Karpas-422 (cell line): ENCODE results near the gene NPC1L1. TPM values are rescaled to one million over a fixed set of nuclear protein-coding genes. Genes with fewer than 3 reads are reported as not detected.
A peak's percentile ranks its signal among the peaks of the same experiment; 100 is the strongest.
"Not testable (repeated sequence)": the region's sequence is repeated elsewhere in the genome, so short reads cannot be mapped to it uniquely, and the experiment has no call there.

ENCODE experiments used
- DNase-seq: peaks from one replicate; pipeline ENCODE4 v3.0.0-alpha.2; 2015
- H2AFZ ChIP-seq: fragments of 200-600 bp; sonication (generic); 2 replicates; pipeline ENCODE4 v1.6.1; 2014; ENCODE audit warnings: antibody characterized with exemption, low read length, mixed read lengths
- H3K27ac ChIP-seq: fragments of 200-600 bp; sonication (generic); 2 replicates; pipeline ENCODE4 v1.5.1; 2014; ENCODE audit warnings: mild to moderate bottlenecking, low read length, moderate library complexity
- H3K27me3 ChIP-seq: fragments of 200-600 bp; sonication (generic); 2 replicates; pipeline ENCODE4 v1.6.1; 2014; ENCODE audit warnings: low read length, mixed read lengths
- H3K36me3 ChIP-seq: fragments of 200-600 bp; sonication (generic); 2 replicates; pipeline ENCODE4 v1.6.1; 2014; ENCODE audit warnings: low read length, mixed read lengths; ENCODE audit not compliant: insufficient read depth
- H3K4me1 ChIP-seq: fragments of 200-600 bp; sonication (generic); 2 replicates; pipeline ENCODE4 v1.6.1; 2014; ENCODE audit warnings: mild to moderate bottlenecking, low read length, mixed read lengths
- H3K4me2 ChIP-seq: fragments of 200-600 bp; sonication (generic); 2 replicates; pipeline ENCODE4 v1.6.1; 2014; ENCODE audit warnings: low read length, low read depth, mild to moderate bottlenecking; ENCODE audit not compliant: poor library complexity, severe bottlenecking
- H3K4me3 ChIP-seq: fragments of 200-600 bp; sonication (generic); 2 replicates; pipeline ENCODE4 v1.5.1; 2014; ENCODE audit warnings: mild to moderate bottlenecking, antibody characterized with exemption, low read length, mixed read lengths
- H3K79me2 ChIP-seq: fragments of 200-600 bp; sonication (generic); 2 replicates; pipeline ENCODE4 v1.6.1; 2014; ENCODE audit warnings: mild to moderate bottlenecking, low read length, mixed read lengths
- H3K9ac ChIP-seq: fragments of 200-600 bp; sonication (generic); 2 replicates; pipeline ENCODE4 v1.6.0; 2014; ENCODE audit warnings: low read length
- H3K9me2 ChIP-seq: fragments of 200-600 bp; sonication (generic), shearing (Covaris generic); replicated peaks from 2 replicates; pipeline ENCODE4 v1.6.0; 2014; ENCODE audit warnings: mild to moderate bottlenecking, low read length, moderate library complexity; ENCODE audit not compliant: insufficient read depth
- H3K9me3 ChIP-seq: fragments of 300-700, 200-600 bp; sonication (generic); 2 replicates; pipeline ENCODE4 v1.6.1; 2014; ENCODE audit warnings: low read length, mixed read lengths
- H4K20me1 ChIP-seq: fragments of 200-600 bp; sonication (generic); 2 replicates; pipeline ENCODE4 v1.6.1; 2014; ENCODE audit warnings: mild to moderate bottlenecking, antibody characterized with exemption, low read length, low read depth; ENCODE audit not compliant: insufficient read depth
- total RNA-seq: library from RNA; depleted of rRNA; stranded (reverse); fragments of >200 nt; shearing (Covaris generic); gene quantifications from 2 replicates; pipeline ENCODE4 v1.2.3, GENCODE V29; 2014; ENCODE audit warnings: low replicate concordance

NPC1L1 gene
- total RNA-seq, 1 experiment from 2014 or later = not detected

DNA sequence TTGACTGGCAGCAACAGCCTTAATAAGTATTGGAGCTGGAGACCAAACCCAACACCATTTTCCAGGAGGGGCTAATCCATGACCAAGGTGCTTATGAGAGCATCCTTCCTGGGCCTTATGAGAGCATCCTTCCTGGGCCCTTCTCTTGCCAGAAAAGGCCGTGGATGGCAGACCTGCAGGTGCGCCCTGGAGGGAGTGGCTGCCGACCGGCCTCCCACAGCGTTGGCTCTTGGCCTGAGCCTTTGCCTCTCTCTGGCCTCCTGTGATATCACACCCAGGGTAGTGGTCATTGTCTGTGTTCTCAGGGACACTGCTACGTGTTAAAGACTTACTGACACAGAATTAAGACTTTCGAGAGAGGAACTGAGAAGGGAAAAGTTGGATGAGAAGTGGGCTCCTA is 28.4 kb downstream of the NPC1L1 start:
- H3K9me3 ChIP-seq = no peaks in the 10 kb centered on the region

DNA sequence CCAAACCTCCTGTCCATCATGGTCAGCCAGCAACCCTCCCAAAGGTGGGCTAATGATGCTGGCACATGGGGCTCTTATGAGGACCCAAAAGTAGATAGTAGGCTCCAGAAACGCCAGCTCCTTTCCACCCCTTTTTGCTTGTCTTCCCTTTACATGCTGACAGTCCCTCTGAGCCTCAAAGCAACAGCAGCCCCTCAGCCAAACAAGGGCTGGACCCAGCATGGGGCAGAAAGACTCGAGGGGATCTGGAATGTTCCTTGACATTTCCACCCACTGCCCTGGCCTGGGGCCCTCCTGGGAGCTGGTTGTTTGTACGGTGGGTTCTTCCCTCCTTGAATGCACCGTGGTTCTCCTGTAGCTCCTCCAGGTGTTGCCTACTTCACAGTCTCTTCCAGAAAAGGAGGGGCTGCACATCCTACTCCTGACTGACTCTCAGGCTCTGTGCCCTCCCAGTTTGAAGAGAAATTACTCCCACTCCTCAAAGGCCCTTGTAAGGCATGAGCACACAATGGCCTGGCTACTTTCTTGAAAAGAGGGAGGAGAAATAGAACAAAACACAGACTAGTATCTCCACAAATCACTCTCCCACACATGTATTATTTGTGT is 29.2 kb downstream of the NPC1L1 start:
- H3K27ac ChIP-seq = no peak overlapping the region
- no peak for DNase-seq
- H3K9me2 ChIP-seq = no peaks in the 10 kb centered on the region
- H3K27me3 ChIP-seq = no peaks in the 10 kb centered on the region
- H3K4me3 ChIP-seq = no peak overlapping the region
- no peak overlapping the region for H3K4me2 ChIP-seq
- no peaks in the 10 kb centered on the region for H3K36me3 ChIP-seq
- H3K9ac ChIP-seq = no peak overlapping the region
- H2AFZ ChIP-seq = no peak overlapping the region
- no peaks in the 10 kb centered on the region for H4K20me1 ChIP-seq
- peaks cover 9% of the 10 kb centered on the region for H3K4me1 ChIP-seq
- no peaks in the 10 kb centered on the region for H3K9me3 ChIP-seq
- no peaks in the 10 kb centered on the region for H3K79me2 ChIP-seq

More for the DNA sequence above, 28.4 kb downstream of the NPC1L1 start:
- no peak overlapping the region for H3K9ac ChIP-seq
- no peak overlapping the region for H3K4me3 ChIP-seq
- H3K79me2 ChIP-seq = no peaks in the 10 kb centered on the region
- no peaks in the 10 kb centered on the region for H4K20me1 ChIP-seq
- H3K27me3 ChIP-seq = no peaks in the 10 kb centered on the region
- no peaks in the 10 kb centered on the region for H3K36me3 ChIP-seq
- H3K27ac ChIP-seq = no peak overlapping the region
- H3K9me2 ChIP-seq = no peaks in the 10 kb centered on the region
- H3K4me1 ChIP-seq = peaks cover 9% of the 10 kb centered on the region
- no peak for DNase-seq
- no peak overlapping the region for H3K4me2 ChIP-seq
- H2AFZ ChIP-seq = no peak overlapping the region

DNA sequence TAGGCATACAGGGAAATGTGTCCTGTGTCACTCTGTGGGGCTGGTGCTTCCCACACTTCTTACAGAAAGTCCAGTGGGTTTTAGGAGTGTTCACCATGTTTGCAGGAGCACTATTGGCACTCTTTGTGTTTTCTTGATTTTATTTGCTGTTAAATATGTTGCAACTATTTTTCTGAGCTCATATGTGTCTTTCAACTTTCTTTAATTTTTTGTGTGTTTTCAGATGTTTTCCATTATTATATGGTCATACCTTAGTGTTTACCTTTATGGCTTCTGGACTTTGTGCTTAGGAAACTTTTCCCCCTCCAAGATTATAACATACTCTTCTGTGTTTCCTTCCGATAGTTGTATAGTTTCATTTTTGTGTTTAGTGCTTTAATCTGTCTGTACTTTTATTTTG is 29.9 kb downstream of the NPC1L1 start:
- H2AFZ ChIP-seq = no peak overlapping the region
- no peak for DNase-seq
- H3K27ac ChIP-seq = no peak overlapping the region
- H3K79me2 ChIP-seq = no peaks in the 10 kb centered on the region
- no peaks in the 10 kb centered on the region for H4K20me1 ChIP-seq
- no peak overlapping the region for H3K4me3 ChIP-seq
- peaks cover 9% of the 10 kb centered on the region for H3K4me1 ChIP-seq
- no peaks in the 10 kb centered on the region for H3K9me3 ChIP-seq
- H3K4me2 ChIP-seq = no peak overlapping the region
- H3K9ac ChIP-seq = no peak overlapping the region
- no peaks in the 10 kb centered on the region for H3K9me2 ChIP-seq
- H3K36me3 ChIP-seq = no peaks in the 10 kb centered on the region
- no peaks in the 10 kb centered on the region for H3K27me3 ChIP-seq

DNA sequence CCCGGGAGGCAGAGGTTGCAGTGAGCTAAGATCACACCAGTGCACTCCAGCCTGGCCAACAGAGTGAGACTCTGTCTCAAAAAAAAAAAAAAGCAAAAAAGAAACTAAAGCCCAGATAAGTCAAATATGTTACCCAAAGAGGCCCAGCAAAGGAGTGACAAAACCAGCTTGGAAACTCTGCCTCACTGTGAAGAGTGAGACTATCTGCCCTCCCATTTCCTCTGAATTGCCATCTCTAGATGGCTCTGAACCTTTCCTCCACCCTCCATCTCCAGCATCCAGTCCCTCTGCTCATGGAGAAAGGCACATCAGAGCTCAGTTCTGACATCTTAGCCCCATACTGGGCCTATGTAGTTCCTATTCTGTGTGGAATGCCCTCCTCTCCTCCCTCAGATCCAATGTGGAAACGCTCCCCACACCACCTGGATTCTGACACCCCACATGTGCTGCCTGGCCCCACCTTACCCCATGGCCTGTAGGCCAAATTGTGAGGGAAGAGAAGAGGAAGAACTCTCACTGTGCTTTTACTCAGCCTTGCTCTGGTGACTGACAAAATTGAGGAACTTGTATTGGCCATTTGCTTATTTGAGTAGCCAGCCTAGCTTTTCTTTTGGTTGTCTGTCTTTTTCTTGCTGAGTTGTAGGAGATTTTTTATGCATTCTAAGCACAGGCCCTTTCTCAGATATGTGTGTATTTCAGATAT is 32.7 kb downstream of the NPC1L1 start:
- DNase-seq = peak; percentile 67
- Histone ChIP-seq H3K9me2 (no peaks in the 10 kb centered on the region), H4K20me1 (no peaks in the 10 kb centered on the region), H3K27me3 (no peaks in the 10 kb centered on the region), H3K4me2 (no peak overlapping the region), H3K9ac (no peak overlapping the region), H3K36me3 (no peaks in the 10 kb centered on the region), H3K9me3 (no peaks in the 10 kb centered on the region), H3K4me1 (peaks cover 9% of the 10 kb centered on the region), H3K4me3 (no peak overlapping the region), H2AFZ (peak overlapping the region; percentile 80; the same call in 1 of the 2 replicates), H3K79me2 (no peaks in the 10 kb centered on the region), H3K27ac (no peak overlapping the region)

DNA sequence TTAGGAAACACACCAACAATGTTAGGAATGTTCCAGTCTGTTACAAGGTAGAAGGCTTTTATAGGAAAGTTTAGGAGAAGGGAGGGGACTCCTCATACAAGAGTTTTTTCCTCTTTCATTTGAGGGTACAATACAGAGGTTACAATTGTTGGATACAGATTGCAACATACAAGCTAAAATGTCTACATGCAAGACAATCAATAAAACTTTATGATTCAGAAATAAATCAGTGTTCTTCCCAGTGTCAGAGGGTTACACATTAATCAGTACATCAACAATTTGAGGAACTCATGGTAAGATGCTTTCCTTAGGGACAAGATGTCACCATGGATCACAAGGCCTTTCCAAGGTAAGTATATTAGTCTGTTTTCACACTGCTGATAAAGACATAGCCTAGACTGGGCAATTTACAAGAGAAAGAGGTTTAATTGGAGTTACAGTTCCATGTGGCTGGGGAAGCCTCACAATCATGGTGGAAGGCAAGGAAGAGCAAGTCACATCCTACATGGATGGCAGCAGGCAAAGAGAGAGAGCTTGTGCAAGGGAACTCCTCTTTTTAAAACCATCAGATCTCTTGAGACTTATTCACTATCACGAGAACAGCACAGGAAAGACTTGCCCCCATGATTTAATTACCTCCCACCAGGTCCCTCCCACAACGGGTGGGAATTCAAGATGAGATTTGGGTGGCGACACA is 34.4 kb downstream of the NPC1L1 start:
- H4K20me1 ChIP-seq, H3K27me3 ChIP-seq, H3K4me1 ChIP-seq, H3K9me3 ChIP-seq, H3K9me2 ChIP-seq, H3K9ac ChIP-seq, H3K27ac ChIP-seq, DNase-seq, H3K79me2 ChIP-seq, H3K4me3 ChIP-seq, H3K36me3 ChIP-seq, H2AFZ ChIP-seq, H3K4me2 ChIP-seq: not testable (repeated sequence)

DNA sequence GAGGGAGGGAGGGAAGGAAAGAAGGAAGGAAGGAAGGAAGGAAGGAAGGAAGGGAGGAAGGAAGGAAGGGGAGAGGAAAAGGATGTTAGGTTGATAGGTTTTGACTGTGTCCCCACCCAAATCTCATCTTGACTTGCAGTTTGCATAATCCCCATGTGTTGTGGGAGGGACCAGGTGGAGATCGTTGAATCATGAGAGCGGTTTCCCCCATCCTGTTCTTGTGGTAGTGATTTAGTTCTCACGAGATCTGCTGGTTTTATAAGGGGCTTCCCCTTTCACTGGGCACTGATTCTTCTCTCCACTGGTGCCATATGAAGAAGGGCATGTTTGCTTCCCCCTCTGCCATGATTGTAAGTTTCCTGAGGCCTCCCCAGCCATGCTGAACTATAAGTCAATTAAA is 35.5 kb downstream of the NPC1L1 start:
- Histone ChIP-seq H3K4me1 (peaks cover 9% of the 10 kb centered on the region), H3K27me3 (no peaks in the 10 kb centered on the region), H2AFZ (no peak overlapping the region), H3K9ac (no peak overlapping the region), H3K4me3 (no peak overlapping the region), H3K9me3 (no peaks in the 10 kb centered on the region), H3K79me2 (no peaks in the 10 kb centered on the region), H3K36me3 (no peaks in the 10 kb centered on the region), H3K9me2 (no peaks in the 10 kb centered on the region), H4K20me1 (no peaks in the 10 kb centered on the region), H3K4me2 (no peak overlapping the region), H3K27ac (no peak overlapping the region)
- DNase-seq = no peak

DNA sequence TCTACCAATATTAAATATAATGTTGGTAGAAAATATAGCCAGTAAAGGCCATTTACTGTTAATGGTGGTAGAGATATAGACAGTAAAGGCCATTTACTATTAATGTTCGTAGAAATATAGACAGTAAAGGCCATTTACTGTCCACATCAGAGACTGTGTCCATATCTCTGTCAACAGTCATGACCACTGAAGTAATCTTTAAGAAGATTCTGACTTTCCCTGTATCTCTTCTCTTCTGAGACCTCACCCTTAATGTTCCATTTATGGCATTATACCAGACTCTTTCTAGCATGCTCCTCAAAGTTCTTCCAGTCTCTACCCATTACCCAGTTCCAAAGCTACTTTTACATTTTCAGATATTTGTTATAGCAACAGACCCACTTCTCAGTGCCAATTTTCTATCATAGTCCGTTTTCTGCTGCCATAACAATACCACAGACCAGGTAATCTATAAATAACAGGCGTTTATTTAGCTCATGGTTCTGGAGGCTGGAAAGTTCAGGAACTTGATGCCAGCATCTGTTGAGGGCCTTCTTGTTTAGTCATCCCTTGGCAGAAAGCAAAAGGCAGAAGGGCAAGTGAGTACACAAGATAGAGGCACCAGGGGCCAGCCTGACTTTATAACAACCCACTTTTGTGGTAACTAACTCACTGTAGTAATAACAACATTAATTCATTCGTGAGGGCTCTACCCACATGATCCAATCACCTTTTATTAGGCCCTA is 42.7 kb downstream of the NPC1L1 start:
- Histone ChIP-seq H3K36me3 (no peaks in the 10 kb centered on the region), H3K9ac (no peak overlapping the region), H3K27ac (no peak overlapping the region), H3K4me1 (no peaks in the 10 kb centered on the region), H3K9me2 (no peaks in the 10 kb centered on the region), H3K9me3 (no peaks in the 10 kb centered on the region), H3K4me2 (no peak overlapping the region), H4K20me1 (no peaks in the 10 kb centered on the region), H2AFZ (no peak overlapping the region), H3K27me3 (no peaks in the 10 kb centered on the region; the same call in 1 of the 2 replicates), H3K4me3 (no peak overlapping the region), H3K79me2 (no peaks in the 10 kb centered on the region)
- DNase-seq = no peak
